ENCODE results near the gene ACOT12. TPM values are rescaled to one million over a fixed set of nuclear protein-coding genes. Genes with fewer than 3 reads are reported as not detected.
"Not testable (repeated sequence)": the region's sequence is repeated elsewhere in the genome, so short reads cannot be mapped to it uniquely, and the experiment has no call there.

The ACOT12 gene
- total and polyA plus RNA-seq, 8 donors = 0.06 to 0.44 (median 0.40) TPM; not detected in 5

- WGBS, 2 donors = 91 to 96% methylated on average over 2 of the region's 2 CpGs
- H3K36me3 ChIP-seq = no peaks in the 10 kb centered on the region
- no peak overlapping the region for H3K27ac ChIP-seq
- no peaks in the 10 kb centered on the region for H3K27me3 ChIP-seq
- FAIRE-seq (no peak), DNase-seq (no peak), ATAC-seq (no peak)
- no peak overlapping the region for H3K4me3 ChIP-seq
- no peak for TF ChIP-seq CTCF (IDR thresholded peaks at IDR 0.05)
- no peaks in the 10 kb centered on the region for H3K4me1 ChIP-seq
- intact Hi-C loops (cut with DNase I) = no loop called here
- no peaks in the 10 kb centered on the region for H3K9me3 ChIP-seq
Observed at GRCh38 chr5:81409896-81410295, 16.0 kb upstream of the ACOT12 start.

- no peak for FAIRE-seq
- H3K9me3 ChIP-seq = no peaks in the 10 kb centered on the region
- intact Hi-C loops (cut with DNase I) = no loop called here
- no peaks in the 10 kb centered on the region for H3K36me3 ChIP-seq
- H3K27ac ChIP-seq = no peak overlapping the region
- no peak for DNase-seq
- ATAC-seq = no peak
- H3K4me1 ChIP-seq = no peaks in the 10 kb centered on the region
- no peaks in the 10 kb centered on the region for H3K27me3 ChIP-seq
- H3K4me3 ChIP-seq = no peak overlapping the region
- TF ChIP-seq CTCF (IDR thresholded peaks at IDR 0.05) = no peak
- WGBS, 2 donors = 89 to 95% methylated on average over 2 of the region's 2 CpGs
Observed at GRCh38 chr5:81409361-81409760, 15.4 kb upstream of the ACOT12 start.

DNA sequence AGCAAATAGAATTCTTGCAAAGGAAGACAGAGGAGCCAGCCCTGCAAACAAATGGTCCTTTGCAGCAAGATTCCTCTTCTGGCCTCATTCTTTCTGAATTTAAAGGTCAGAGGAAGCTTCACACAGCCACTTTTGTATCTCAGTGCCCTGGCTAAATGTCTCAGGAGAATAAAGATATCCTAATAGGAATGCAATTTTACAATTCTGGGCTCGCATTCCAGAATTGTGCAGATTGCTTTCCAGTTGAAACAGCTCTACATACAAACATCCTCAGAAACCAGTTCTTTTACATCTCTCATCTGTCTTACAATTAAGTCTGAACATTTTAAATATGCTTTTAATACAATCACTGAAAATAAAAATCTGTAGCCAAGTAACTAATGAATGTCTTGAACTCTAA, 14.6 kb upstream of the ACOT12 start:
- no peaks in the 10 kb centered on the region for H3K36me3 ChIP-seq
- no peak for DNase-seq
- no peaks in the 10 kb centered on the region for H3K27me3 ChIP-seq
- no peaks in the 10 kb centered on the region for H3K4me1 ChIP-seq
- no peaks in the 10 kb centered on the region for H3K9me3 ChIP-seq
- no peak overlapping the region for H3K4me3 ChIP-seq
- no peak overlapping the region for H3K27ac ChIP-seq
- ATAC-seq = no peak
- no peak for TF ChIP-seq CTCF (IDR thresholded peaks at IDR 0.05)
- FAIRE-seq = no peak
- WGBS, 2 donors = 80 to 86% methylated on average over 1 of the region's 1 CpG
- intact Hi-C loops (cut with DNase I) = no loop called here

DNA sequence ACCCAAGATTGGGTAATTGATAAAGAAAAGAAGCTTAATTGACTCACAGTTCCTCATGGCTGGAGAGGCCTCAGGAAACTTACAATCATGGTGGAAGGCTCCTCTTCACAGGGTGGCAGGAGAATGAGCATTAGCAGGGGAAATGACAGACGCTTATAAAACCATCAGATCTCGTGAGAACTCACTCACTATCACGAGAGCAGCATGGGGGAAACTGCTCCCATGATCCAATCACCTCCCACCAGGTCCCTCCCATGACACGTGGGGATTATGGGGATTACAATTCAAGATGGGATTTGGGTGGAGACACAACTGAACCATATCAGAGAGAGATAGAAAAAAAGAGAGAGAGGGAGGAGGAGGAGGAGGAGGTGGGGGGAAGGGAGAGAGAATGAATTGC, 13.9 kb upstream of the ACOT12 start:
- intact Hi-C loops (cut with DNase I); H3K4me1 ChIP-seq; H3K9me3 ChIP-seq; DNase-seq; ATAC-seq; H3K36me3 ChIP-seq; H3K27me3 ChIP-seq; FAIRE-seq; H3K27ac ChIP-seq; H3K4me3 ChIP-seq: not testable (repeated sequence)
- WGBS, 2 donors = 85 to 88% methylated on average over 4 of the region's 4 CpGs

GRCh38 chr5:81405126-81405891, 11.4 kb upstream of the ACOT12 start:
- ATAC-seq = no peak
- no peak overlapping the region for H3K27ac ChIP-seq
- no peak for FAIRE-seq
- no peaks in the 10 kb centered on the region for H3K36me3 ChIP-seq
- no peak overlapping the region for H3K4me3 ChIP-seq
- H3K4me1 ChIP-seq = no peaks in the 10 kb centered on the region
- intact Hi-C loops (cut with DNase I) = no loop called here
- H3K27me3 ChIP-seq = no peaks in the 10 kb centered on the region
- no peak for DNase-seq
- no peaks in the 10 kb centered on the region for H3K9me3 ChIP-seq
- 81 to 87% methylated on average over 7 of the region's 7 CpGs for WGBS, 2 donors
- TF ChIP-seq CTCF (IDR thresholded peaks at IDR 0.05) = no peak
